GM12865 (cell line): Measurements from ENCODE around the gene CABCOCO1.

ENCODE experiments used
- DNase-seq: peaks from one replicate; pipeline ENCODE4 v3.0.0; 2010; ENCODE audit warnings: low read depth
- H3K4me3 ChIP-seq: 2 replicates; pipeline ENCODE4 v1.5.1; 2011; ENCODE audit warnings: mild to moderate bottlenecking, low read depth, low read length, control low read depth
- TF ChIP-seq, protein P1 (sequence below): IDR thresholded peaks from 2 replicates; pipeline ENCODE4 v1.5.1; 2011; ENCODE audit warnings: low read length, control low read depth, low read depth, inconsistent platforms; ENCODE audit not compliant: insufficient read depth; ENCODE audit errors: missing control alignments

CABCOCO1 gene

DNA sequence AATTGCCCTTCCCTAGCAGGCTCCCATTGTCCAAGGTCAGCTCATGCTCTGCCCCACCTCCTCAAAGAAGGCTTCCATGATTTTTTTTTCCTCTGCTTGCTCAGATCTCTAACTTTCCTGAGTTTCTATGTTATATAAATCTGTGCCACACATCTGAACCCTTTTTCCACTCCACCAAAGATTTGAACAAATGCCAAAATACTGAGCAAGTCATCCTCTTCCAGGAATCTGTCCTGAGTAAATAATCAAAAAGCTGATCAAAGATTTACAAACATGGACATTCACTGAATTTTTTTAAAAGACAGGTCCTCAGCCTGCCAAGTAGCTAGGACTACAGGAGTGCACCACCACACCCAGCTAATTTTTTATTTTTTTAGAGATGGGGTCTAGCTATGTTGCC, 136.0 kb downstream of the CABCOCO1 start:
- no peak overlapping the region for H3K4me3 ChIP-seq
- DNase-seq, result no peak
- TF ChIP-seq, protein P1, sequence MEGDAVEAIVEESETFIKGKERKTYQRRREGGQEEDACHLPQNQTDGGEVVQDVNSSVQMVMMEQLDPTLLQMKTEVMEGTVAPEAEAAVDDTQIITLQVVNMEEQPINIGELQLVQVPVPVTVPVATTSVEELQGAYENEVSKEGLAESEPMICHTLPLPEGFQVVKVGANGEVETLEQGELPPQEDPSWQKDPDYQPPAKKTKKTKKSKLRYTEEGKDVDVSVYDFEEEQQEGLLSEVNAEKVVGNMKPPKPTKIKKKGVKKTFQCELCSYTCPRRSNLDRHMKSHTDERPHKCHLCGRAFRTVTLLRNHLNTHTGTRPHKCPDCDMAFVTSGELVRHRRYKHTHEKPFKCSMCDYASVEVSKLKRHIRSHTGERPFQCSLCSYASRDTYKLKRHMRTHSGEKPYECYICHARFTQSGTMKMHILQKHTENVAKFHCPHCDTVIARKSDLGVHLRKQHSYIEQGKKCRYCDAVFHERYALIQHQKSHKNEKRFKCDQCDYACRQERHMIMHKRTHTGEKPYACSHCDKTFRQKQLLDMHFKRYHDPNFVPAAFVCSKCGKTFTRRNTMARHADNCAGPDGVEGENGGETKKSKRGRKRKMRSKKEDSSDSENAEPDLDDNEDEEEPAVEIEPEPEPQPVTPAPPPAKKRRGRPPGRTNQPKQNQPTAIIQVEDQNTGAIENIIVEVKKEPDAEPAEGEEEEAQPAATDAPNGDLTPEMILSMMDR, result no peak

- H3K4me3 ChIP-seq, result no peak overlapping the region
- TF ChIP-seq, protein P1, result no peak
- no peak for DNase-seq
These were observed 138.8 kb downstream of the CABCOCO1 start for GRCh38 chr10:61801484-61801883.

- TF ChIP-seq, protein P1, result no peak
- DNase-seq, result no peak
- H3K4me3 ChIP-seq, result no peak overlapping the region
These were observed 140.5 kb downstream of the CABCOCO1 start for GRCh38 chr10:61803269-61803668.

DNA sequence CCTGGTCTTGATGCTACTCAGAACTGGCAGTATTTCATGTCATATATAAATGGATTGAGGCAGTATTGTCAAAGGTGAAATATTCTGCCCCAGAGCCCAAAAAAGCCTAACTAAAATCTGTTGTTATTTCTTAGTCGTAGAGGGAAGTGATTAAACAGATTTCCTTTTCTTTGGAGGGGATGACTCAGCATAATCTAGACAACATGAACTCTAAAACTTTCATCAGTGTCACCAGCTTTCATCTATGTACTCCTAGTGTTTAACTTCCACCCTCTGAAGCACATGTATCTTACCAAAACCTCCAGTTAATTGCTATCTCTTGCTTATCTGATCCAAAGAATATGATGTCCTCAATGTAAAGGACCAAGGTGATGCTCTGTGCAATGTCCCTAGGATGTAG, 141.7 kb downstream of the CABCOCO1 start:
- DNase-seq, result no peak
- no peak overlapping the region for H3K4me3 ChIP-seq
- TF ChIP-seq, protein P1, result no peak

- H3K4me3 ChIP-seq, result no peak overlapping the region
- TF ChIP-seq, protein P1, result no peak
- DNase-seq, result no peak
These were observed 142.4 kb downstream of the CABCOCO1 start for GRCh38 chr10:61805091-61805490.

- DNase-seq, result no peak
- TF ChIP-seq, protein P1, result no peak
- H3K4me3 ChIP-seq, result no peak overlapping the region
These were observed 147.5 kb downstream of the CABCOCO1 start for GRCh38 chr10:61810263-61810662.

DNA sequence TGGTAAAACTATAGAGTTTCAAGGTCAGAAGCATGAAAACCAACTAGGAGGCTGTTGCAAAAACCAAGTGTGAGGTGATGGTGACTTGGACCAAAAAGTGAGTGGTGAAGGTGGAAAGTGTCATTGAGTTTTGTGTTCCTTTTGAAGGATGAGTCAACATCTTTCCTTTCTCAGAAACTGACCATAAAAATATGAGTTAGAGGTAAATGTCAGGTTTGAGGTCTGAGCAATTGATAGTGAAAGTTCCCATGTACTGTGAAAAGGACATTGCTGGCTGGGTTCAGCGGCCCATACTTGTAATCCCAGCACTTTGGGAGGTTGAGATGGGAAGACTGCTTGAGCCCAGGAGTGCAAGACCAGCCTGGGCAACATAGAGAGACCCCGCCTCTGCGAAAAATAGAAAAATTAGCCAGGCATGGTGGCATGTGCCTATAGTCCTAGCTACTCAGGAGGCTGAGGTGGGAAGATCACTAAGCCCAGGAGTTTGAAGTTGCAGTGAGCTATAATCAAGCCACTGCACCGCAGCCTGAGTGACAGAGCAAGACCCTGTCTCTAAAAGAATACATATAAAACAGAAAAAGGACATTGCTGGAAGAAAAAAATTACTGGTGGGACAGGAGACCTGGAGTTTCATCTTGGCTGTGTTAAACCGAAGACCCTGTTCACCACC, 149.5 kb downstream of the CABCOCO1 start:
- TF ChIP-seq, protein P1, result no peak
- H3K4me3 ChIP-seq, result no peak overlapping the region
- DNase-seq, result peak; percentile 52
